Endometrial microvascular endothelial cells (primary cell): ENCODE data around the gene RRP9. TPM values are rescaled to one million over a fixed set of nuclear protein-coding genes. Genes with fewer than 3 reads are reported as not detected.
"Not testable (repeated sequence)": the region's sequence is repeated elsewhere in the genome, so short reads cannot be mapped to it uniquely, and the experiment has no call there.

Source experiments
- in situ Hi-C: cut with HindIII; loops from 2 replicates; pipeline ENCODE4 v1.10.0; 2017; ENCODE audit warnings: low sequenced_read_pairs, low pct_unique_long_range_greater_than_20kb; ENCODE audit errors: inconsistent ontology term
- total RNA-seq: library from RNA; depleted of rRNA; stranded (reverse); fragments of >200 nt; gene quantifications from one replicate; pipeline ENCODE4 v1.2.3, GENCODE V29; 2015; ENCODE audit errors: inconsistent ontology term

RRP9 gene
- total RNA-seq, 1 donor from 2014 or later: 29.0 TPM

DNA sequence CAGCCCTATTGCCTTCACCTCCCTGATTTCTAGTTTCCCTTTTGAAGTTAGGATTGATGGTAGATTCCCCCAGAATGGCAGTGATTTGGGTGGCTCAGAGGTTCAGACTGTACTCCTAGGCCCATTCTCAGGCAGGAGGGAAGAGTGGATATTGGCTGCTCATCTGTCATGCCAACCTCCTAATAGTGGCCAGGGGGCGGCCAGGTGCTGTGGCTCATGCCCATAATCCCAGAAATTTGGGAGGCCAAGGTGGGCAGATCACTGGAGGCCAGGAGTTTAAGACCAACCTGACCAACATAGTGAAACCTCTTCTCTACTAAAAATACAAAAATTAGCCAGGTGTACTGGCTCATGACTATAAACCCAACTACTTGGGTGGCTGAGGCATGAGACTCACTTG lies 11.3 kb downstream of the RRP9 start:
- in situ Hi-C loops: no loop called here

DNA sequence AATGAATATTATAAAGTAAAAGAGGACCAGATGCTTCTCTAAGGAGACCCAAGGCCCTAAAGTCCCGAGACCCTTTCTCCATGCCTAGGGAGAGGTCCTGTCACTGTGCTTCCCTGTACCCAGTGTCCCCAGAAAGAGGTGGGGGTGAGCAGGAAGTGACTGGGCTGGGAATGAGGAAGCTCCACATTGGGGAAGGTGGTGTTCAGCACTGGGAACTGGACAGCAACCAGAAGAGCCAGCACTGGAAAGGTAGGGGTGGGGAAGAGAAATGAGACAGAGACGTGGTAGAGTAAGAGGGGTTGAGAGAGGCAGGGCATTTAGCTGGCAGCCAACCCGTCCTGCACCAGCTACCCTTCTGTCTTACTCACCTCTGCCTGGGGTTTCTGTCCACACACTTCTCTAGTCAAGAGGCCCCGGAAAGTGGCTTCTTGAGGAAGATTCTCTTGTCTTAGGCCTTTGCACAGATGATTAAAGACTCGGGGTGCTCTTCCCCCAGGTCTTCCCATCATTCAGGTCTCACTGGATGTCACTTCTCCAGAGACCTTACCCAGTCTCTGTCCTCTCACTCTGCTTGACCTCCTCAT lies 12.2 kb downstream of the RRP9 start:
- in situ Hi-C loops: no loop called here

DNA sequence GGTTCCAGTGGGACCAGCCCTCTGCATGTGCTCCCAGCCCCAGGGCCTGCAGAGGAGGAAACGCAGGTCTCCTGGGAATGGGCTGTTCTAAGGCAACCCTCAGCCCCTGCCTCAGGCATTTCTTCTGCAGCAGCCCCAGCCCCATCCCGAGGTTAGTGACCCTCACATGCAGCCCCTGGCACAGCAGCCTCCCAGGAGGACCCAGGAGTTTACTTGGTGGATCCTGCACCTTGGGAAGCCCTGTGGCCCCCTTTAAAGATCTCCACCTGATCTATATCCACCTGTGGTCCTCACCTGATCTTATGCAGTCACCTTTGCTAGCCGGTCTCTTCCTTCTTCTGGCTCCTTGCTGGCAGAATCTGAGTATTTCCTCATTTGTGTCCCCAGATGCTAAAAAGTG lies 12.7 kb downstream of the RRP9 start:
- in situ Hi-C loops: not testable (repeated sequence)

DNA sequence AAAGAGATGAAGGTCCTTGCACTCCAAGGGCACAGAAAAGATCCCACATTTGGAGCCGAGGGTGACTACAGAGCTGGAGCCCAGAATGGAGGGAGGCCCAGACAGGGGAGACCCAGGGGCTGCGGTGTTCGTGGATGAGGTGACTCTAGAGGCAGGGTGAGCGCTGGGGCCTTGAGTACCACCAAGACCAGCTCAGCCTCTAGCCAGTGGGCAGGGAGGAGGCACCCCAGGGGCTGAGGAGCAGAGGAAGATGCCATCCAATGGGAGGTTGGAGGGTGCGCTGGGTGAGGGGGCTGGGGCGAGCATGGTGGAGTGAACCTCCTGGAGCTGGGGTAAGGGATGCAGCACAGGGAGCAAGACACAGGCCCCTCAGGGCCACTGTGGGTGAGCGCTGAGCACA lies 13.3 kb downstream of the RRP9 start:
- in situ Hi-C loops: no loop called here

DNA sequence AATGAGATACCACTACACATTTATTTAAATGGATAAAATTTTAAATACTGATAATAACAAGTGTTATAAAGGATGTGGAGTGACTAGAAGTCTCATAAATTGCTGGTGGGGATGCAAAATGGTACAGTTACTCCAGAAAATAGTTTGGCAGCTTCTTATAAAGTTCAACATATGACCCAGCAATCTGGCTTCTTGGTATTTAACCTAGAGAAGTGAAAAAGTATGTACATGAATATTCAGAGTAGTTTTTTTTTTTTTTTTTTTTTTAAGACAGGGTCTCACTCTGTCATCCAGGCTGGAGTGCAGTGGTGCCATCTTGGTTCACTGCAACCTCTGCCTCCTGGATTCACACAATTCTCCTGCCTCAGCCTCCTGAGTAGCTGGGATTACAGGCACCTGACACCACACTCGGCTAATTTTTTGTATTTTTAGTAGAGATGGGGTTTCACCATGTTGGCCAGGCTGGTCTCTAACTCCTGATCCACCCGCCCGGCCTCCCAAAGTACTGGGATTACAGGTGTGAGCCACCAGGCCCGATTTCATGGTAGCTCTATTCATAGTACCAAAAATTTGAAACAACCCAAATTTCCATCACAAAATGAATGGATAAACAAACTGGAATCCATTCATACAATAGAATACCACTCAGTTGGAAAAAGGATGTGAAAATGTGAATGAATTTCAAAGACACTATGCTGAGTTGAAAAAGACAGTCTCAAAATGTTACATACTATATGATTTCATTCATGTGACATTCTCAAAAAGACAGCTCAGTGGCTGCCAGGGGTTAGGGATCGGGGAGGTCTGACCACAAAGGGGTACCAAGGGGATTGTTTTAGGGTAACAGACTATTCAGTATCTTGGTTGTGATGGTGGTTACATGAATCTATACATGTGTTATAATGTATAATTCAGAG lies 14.4 kb downstream of the RRP9 start:
- in situ Hi-C loops: no loop called here

DNA sequence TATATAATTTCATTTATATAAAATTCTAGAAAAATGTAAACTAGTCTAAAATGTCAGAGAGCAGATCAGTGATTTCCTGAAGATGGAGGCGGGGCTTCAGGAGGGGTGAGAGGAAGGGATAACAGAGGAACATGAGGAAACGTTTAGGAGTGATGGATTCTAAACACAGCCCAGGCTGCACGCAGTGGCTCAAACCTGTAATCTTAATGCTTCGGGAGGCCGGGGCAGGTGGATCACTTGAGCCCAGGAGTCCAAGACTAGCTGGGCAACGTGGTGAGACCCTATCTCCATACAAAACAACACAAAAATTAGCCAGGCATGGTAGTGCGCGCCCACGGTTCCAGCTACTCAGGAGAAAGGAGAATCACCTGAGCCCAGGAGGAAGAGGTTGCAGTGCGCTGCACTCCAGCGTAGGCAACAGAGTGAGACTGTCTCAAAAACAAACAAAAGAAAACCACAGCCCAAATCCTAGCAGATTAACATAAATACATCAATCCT lies 20.6 kb downstream of the RRP9 start:
- in situ Hi-C loops: no loop called here

GRCh38 chr3:51916418-51916817 lies 25.3 kb downstream of the RRP9 start:
- in situ Hi-C loops: no loop called here

DNA sequence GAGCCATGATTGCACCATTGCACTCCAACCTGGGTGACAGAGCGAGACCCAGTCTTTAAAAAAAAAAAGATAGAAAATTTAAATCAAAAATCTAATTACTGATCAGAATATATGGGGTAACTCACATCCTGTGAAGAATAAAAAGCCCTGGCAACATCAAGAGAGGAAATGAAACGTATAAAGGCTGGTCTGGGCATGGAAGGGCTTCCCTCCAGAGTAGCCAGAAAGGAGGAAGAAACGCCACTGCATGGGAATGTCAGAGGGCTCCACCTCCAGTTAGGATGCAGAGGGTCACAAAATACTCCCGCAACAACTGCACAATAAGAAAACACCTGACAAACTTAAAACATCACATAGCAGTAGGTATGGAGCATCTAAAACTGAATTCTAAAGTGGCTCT lies 33.7 kb downstream of the RRP9 start:
- in situ Hi-C loops: no loop called here

DNA sequence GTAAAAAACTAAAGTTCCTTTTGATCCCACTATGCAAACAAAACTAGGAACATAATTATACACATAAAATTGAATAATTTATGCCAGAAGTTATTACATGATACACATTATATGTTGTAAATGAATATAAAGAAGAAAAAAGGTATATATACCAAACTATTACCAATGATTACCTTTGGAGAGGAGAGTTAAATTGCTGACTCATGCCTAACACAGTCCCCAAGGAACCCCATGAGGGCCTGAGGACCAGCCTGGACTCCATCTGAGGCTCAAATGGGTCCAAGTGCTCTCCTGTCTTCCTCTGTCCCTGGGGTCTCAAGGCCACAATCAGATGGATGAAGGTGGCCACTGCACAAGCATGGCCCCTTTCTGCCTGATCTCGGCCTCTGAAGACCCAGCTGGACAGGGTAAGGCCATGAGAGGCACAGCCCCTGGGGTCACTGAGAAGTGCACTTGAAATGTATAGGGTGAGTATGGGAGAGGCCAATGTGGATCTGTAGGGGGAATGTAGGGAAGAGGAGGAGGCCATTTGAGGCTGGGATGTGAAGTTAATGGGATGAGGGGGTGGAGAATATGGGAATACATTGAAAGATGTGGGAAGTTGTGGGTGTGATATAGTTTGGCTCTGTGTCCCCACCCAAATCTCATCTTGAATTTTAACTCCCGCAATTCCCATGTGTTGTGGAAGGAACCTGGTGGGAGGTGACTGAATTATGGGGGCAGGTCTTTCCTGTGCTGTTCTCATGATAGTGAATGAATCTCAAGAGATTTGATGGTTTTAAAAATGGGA lies 37.5 kb downstream of the RRP9 start:
- in situ Hi-C loops: no loop called here

DNA sequence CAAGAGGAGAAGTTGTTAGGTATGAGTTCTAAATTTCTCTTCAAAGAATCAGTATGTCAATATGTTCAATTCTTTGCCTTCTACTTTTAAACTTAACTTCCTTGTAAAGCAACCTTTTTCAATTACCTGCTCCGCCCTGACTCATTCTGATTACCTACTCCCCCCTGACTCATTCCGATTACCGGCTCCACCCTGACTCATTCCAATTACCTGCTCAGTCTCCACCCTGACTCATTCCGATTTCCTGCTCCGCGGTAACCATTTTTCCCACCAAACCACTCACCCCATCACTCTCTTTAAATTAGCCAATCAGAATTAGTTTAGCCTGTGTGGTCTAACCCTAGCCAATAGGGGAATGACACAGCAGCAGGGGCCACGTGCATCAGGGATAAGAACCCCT lies 39.3 kb downstream of the RRP9 start:
- in situ Hi-C loops: not testable (repeated sequence)

DNA sequence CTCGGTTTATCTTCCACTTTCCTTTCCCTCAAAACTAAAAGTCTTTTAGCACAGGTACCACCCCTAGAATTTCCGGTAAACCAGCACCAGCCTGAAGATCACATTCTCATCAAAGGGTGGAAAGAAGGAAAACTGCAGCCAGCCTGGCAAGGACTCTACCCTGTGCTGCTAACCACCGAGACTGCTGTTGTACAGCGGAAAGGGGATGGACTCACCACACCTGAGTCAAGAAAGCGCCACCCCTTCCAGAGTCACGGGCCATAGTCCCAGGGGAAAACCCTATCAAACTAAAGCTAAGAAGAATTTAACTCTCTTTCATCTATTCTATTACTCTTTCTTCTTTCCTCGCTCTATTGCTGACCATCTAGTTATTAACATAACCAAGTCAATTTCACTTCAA lies 41.7 kb downstream of the RRP9 start:
- in situ Hi-C loops: not testable (repeated sequence)

DNA sequence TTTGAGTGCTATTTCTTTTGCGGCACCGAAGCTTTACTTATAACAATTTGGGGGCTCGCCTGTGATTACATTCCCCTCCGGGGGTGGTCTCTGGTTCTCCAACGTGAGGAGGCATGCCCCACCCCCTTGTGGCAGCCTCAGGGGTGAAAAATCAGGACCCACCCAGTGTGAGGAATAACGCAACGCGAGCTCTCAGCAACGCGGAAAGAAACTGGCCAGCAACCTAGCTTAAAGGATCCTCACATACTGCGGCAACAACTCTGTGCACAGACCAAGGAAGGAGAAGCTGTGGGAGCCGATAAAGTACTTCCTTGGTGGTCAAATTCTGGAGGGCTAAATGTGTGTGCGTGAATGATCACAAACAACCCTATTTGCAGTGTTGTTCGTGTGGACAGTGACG lies 44.3 kb downstream of the RRP9 start:
- in situ Hi-C loops: no loop called here

DNA sequence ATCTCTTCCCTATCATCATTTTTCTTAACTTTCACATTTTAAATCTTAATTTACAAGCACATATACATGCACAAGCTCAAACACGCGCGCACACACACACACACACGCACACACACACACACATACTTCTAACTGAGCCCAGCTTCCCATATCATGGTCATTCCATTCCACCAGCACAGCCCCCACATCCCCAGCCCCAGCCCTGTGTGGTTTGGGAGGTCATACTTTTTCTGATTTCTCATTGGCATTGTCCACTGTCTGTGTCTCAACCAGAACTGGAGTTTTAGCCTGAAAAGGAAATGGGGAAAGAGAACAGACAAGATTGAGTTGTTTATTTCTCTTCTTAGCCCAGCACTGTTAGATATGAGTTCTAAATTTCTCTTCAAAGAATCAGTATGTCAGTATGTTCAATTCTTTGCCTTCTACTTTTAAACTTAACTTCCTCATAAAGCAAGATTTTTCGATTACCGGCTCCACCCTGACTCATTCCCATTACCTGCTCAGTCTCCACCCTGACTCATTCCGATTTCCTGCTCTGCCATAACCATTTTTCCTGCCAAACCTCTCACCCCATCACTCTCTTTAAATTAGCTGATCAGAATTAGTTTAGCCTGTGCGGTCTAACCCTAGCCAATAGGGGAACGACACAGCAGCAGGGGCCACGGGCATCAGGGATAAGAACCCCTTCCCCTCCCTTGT lies 44.9 kb downstream of the RRP9 start:
- in situ Hi-C loops: no loop called here

- in situ Hi-C loops: no loop called here
Observed at GRCh38 chr3:51894939-51895338, 46.8 kb downstream of the RRP9 start.

GRCh38 chr3:51894391-51894790 lies 47.3 kb downstream of the RRP9 start:
- in situ Hi-C loops: no loop called here

- in situ Hi-C loops: no loop called here
Observed at GRCh38 chr3:51891242-51892039, 50.3 kb downstream of the RRP9 start.

DNA sequence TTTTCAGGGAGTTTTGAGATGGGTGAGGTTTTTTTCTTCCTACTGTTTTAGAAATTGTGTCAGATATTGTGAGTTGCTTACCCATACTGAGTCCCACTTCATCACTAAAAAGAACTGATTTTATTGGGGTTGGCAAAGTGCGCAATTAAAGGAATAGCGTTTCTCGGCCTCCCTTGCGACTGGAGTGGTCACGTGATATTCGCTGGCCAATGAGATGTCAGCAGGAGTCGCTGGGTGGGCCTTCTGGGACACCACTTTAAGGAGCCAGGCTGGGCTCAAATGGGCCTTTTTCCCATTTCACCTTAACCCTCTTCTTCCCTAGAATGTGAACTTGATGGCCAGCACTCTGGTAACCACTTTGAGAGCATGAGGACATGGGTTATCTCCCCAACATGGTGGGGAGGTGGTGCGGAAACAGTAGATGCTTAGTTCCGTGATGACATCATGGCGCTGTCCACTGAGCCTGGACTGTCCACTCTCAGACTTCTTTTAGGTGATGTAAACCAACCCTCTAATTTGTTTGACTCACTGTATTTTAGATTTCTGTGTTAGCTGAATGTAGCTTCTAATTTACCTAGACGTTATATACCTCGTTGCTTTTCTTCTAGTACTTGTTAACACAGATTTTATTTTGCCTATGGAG lies 53.1 kb downstream of the RRP9 start:
- in situ Hi-C loops: no loop called here

GRCh38 chr3:51887620-51888019 lies 54.1 kb downstream of the RRP9 start:
- in situ Hi-C loops: no loop called here
